Stimulated activated CD4-positive, alpha-beta T cell treated with anti-CD3 and anti-CD28 coated beads, Interleukin-1b, Interleukin-23, amount 100 ng/mL, for 4 hours (primary cell): ENCODE data around the gene DIPK1C.

Source experiments
- DNase-seq, 2 donors: peaks; one replicate each; pipeline ENCODE4 v3.0.0-alpha.2; 2020; ENCODE audit warnings: low read depth in 2 of 2

Gene DIPK1C

DNA sequence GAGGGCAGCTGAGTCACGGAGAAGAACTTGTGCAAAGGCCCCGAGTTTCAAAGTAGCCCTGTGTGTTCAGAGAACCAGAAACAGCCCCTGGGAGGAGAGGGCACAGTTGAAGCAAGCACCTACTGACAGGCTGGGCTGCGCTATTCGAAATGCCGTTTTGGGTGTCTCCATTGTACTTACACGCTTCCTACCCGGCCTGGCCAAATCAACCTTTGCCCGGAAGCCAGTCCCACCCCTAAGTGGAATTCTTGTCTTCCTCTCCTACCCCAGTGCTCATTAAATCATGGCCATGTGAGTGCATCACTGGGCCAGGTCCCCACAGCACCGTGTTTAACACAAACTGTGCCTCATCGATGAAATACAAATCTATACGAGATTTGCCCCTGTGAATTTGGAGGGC, 6.0 kb downstream of the DIPK1C start:
- DNase-seq, result no peak

DNA sequence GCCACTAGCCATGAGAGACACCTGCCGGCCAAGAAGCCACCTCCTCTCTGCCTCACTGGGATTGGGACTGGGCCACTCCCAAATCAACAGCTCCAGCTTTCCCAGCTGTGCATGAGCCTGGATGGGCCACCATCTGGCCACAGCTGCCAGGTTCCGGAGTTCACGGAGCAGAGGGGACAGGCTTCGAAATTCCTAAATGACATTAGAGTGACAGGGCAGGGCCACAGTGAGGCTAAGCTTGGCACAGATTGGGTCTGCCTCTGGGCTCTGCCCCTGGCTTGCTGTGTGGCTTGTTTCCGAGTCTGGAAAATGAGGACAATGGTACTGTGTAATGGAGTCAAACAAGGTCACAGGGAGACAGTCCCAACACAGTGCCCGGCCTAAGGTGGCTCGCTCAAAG, 6.5 kb downstream of the DIPK1C start:
- DNase-seq, result no peak

DNA sequence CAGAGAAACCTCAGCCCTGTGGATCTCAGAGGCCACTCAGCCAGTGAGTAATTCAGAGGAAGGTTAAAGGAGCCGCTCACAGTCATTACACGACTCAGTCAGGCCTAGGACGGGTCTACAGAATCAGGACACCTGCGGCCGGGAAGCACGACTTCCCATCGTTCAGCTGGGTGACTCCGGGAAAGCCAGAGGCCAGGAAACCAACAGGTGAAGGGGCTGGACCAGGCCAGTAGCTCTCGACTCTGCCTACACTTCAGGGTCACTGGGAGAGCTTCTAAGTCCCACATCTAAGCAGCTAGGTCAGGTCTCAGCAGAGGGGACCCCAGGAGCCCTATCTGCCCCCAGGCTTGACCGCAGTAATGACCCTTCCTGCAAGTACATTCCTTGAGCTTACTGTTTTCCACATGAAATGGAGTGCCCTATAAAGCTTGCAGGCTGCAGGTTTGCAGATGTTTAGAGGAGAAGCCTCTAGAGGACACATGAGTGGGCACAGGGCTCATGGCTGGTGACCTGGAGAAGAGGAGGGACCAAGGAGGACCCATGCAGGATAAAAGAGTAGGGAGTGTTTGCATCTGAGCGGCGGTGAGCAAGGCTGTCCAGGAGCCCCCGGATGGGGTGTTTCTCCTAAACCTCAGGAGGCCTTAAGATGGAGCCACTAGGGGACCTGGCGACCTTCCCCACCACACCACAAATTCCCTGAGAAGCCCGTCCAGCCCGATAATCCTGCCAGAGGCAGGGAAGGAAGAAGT, 9.5 kb downstream of the DIPK1C start:
- no peak for DNase-seq

DNA sequence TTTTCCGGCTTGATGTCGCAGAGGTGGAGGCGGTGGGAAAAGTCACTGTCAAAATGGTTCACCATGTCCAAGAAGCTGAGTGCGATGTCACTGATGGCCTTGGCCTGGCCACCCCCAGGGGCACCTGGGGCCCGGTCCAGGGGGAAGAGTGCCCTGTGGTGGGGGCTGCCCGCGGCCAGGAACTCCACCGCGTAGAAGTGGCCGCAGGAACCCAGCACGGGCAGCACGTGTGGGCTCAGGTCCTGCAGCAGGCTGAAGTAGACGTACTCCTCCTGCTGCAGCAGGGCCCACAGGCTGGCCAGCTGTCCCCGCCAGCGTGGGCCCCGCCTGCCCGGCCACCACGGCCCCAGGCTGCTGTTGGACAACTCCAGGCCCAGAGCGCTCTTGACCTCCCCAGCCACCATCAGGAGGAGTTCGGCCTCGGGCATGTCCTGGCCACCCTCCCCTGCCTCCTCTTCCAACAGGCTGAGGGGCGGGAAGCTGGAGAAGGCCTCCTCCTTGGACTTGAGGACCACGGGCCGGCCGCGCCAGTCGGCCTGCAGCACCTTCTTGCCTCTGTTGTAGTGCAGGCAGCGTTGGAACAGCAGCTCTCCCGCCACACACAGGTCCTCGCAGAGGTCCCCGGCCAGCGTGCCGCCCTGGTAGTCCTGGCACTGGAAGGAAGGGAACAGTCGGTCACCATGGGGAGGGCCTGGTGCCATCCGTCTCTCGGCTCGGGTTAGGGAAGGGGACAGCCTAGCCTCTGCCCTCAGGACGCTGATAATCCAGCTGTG, 10.3 kb downstream of the DIPK1C start:
- DNase-seq, result no peak

DNA sequence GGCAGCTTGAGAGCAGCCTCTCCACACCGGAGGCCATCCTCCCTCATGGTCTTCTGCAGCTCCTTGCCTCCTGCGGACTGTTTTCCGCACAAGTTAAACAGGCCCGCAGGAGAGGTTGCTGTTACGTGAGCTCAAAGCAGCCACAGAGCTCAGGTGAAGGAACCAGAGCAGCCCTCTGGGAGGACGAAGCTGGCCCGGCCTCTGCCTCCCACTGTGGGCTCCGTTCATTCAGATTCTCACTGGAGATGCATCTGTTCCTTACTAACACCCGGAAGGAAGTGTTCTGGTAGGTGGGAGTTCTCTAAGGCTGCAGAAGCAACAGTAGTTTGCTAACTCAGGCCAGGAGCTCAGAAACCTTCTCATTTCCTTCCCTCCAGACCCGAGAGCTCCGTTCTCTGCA, 10.9 kb downstream of the DIPK1C start:
- DNase-seq, result no peak

DNA sequence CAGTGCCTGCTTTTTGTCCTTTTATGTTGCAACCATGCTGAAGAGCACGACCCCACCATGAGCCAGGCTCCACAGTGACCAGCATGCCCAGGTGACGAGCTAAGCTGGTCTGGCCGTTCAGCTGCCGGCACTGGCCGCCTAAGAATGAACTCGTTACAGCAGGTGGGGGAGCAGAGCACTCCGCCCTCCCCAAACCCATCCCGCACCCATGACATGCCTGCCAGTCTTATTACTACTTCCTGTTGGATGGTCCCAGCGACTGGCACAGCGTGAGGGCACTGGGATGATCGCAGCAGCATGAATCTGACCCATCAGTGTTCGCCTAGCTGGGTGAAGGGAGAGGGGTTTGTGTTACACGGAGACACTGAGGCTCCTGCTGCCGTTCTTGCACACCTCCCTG, 11.5 kb downstream of the DIPK1C start:
- DNase-seq, result no peak

DNA sequence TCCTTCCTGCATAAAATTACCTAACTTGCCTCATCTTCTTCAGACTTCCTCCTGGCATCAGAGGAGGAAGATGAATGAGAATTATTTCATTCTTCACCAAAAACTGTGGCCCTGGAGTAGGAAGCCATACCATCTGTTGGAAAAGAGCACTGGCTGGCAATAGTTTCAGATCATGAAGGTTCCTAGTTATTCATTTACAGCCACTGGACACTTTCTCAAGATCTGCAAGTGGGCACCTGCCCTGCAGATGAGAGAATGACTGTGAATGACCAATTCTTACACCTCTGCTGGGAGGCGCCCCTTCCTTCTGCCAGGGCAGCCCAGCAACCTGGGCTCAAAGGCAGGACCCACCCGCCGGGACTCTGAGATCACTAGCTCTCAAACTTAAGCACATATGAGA, 13.0 kb downstream of the DIPK1C start:
- no peak for DNase-seq

DNA sequence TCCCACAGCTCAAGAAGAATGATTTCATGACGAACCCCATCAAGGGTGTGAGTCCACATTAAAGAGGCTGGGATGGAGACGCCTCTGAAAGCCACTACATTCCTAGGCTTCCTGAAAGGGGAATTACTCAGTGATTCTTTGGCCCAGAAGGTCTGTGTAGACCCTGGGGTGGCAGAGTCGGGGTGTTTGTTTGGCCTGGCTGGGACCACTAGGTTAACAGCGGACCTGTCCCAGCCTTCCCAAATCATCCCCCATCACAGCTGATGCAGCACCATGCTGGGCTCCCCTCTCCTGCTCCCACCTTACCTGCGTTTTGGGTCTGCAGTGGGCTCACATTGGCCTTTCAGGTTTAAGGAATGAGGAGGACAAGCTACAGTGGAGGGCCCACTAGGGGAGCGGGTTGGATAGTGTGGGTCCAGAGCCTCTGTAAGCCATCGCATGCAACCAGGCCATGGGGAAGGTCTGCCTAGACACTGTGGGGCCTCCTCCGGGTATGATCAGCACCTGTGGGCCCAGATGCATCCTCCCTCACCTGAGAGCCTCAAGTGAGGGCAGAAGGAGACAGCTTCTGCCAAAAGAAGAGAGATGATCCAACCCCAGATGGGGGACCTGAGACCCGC, 16.2 kb downstream of the DIPK1C start:
- no peak for DNase-seq

DNA sequence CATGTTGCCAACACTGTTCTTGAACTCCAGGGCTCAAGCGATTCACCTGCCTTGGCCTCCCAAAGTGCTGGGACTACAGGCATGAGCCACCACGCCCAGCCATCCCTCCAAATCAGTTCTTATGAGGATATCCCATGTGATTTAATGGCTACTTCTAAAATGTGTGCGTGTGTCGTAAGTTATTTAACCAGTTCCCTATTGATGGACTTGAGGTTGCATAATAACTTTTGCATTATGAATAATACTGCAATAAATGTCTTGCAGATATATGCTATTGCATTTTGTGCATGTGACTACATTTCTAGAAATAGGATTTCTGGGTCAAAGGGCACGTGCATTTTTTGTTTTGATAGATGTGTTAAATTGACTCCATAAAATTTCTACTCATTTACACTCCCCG, 19.0 kb downstream of the DIPK1C start:
- DNase-seq, result no peak

DNA sequence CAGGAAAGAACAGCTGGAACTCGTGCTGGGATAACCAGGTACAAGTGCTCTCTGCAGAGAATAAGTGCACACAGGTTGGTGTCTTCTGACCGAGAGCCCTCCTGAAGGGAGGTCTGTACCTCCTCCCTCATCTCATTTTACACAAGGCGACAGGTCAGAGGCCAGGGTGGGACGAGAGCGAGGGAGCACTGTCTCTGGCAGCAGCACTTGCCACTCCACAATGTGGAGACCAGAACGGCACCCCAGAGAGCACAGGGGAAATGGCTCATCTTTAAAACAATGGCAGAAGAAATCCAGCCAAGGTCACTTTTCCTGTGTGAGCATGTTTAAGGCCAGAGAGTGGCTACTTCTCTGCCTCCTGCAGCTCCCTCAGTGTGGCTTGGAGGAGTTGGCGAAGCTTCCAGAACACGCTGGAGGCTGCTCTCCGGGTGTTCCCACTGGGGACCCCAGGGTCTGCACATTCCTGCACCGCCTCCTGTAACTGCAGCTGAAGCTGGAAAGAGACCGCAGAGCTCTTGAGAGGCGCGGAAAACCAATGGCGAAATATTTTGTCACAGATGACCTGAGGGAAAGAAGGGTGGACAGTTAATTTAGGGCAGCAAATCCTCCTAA, 20.8 kb downstream of the DIPK1C start:
- DNase-seq, result no peak

DNA sequence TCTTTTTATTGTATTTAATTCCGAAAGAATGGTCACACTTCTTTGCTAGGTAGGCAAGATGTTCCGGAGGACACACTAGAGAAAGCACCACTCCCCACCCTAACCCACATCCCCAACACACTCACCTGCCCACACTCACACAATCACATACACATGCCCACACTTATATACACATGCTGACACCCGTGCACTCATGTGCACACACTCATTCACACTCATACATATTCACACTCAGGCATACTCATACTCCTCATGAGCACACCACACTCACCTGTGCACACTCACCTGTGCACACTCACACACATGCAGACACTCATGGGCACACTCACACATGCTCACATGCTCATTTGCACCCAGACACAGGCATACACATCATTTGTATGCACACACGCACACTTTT, 21.4 kb downstream of the DIPK1C start:
- DNase-seq, result no peak

DNA sequence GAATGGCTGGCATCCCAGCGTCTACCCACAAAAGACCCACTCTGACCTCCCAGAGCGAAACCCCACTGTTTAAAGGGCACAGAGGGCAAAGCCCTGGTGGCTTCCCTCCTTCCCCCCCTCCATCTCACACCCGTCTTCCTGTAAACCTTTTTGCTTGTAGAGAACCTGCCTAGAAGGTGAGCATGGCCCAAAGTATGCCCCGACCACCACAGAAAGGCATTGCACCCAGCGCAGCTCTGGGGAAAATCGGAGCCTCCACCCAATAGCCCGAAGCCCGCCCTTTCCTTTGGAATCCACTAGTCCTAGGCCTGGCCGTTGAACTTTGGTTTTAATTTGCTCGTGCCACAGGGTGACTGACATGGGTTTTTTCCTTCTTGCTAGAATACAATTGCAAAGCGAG, 22.6 kb downstream of the DIPK1C start:
- no peak for DNase-seq

DNA sequence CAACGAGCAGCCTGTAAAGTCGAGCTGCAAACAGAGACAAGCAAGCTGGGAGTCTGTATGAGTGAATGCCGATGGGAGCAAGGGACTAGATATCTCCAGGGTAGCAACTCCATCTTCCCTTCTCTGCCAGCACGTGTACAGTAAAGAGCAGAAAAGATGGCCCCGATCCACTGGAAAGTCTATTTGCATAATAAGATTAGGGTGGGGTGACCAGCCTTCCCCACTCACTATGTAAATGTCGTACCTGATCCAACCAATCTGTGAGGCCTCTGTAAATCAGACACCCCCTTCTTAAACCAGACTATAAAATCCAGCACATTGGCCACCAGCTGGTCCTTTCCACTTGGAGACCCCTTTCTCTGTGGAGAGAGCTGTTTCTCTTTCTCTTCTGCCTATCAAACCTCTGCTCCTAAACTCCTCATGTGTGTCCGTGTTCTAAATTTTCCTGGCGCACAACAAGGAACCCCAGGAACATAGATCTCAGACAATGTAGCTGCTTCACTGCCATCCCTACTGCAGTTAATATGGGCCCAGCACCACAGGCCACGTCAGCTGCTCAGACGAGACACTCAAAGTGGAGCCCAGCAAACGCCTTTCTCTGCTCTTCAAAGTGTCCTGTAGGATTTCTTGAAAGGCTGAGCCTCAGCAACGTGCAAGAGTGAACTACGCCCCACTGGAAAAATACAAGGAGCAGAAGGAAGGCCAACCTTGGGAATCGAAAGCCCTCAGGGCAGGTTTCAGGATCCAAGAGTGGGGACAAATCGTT, 26.1 kb downstream of the DIPK1C start:
- no peak for DNase-seq

DNA sequence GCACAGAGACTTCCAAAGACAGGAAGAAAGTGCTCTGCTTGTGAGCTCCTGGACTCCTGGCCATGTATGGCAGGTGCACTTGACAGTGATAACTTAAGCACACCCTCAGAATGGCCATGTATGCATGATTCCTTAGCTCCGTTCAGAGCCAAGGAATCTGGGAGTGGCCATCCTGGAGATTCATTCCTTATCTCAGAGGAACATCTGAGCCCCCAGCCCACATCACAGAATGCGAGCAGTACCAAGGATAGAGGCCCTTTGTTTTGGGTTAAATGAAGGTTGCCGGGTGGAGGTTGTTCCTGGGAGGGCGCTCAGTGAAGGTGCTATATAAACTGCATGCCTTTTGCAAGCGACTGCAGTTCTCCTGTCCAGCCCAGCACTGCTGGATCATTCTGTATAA, 26.9 kb downstream of the DIPK1C start:
- DNase-seq, result no peak

DNA sequence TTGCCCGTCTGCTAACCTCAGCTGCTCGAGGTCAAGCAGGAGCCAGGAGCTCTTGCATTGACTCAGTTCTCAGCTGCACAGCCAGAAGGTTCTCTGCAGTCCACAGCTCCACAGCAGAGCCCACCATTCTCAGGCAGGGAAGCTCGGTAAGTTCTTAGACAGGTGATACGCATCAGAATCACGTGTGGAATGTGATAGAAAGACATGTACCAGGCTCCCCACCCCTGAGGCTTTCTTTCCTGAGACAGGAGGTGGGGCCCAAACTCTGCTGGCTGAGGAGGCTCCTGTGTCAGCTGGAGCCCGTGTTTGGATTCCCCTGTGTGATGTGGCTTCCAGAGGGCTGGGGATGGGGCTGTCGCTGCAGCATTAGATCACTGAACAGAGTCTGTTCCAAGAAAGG, 28.0 kb downstream of the DIPK1C start:
- no peak for DNase-seq

DNA sequence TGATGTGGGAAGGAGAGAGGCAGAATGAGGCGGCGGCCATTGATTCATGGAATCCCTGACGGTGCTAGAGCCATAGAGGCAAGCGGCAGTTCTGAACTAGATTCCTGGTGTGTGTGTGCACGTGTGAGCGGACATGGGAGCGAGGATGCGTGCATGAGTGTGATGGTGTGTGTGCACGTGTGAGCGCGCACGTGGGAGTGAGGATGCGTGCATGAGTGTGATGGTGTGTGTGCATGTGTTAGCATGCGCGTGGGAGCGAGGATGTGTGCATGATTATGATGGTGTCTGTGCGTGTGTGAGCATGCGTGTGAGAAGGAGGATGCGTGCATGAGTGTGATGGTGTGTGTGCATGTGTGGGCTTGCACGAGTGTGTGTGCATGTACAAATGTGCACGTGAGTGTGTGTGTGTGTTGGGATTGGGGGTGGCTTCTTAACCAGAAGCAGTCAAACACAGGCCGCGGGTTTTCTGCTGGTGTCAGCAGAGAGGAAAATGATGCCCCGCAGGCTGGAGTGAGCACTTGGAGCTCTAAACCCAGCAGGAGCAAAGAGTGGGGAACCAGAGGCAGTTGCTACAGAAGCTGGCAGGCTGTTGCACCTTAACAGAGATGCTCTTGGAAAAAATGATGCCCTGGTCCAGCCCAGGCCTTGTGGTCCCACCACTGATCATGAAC, 29.5 kb downstream of the DIPK1C start:
- DNase-seq, result no peak

DNA sequence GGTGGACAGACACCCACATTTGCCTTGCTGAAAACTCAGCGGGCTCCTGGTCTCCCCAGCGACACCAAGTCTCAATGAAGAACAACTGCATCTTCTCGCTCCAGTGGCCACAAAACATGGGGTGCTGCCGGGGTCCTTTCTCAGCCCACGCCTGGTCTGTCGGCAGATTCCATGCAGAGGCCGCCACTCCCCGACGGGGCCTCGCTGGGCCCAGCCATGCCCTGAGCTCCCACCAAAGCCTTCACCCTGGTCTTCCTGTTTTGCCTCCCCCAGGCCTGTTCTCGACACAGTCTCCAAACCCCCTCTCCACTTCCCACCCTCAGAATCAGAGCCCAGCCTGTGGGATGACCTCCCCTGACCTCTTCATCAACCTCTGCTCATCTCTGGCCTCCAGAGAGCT, 31.2 kb downstream of the DIPK1C start:
- no peak for DNase-seq

DNA sequence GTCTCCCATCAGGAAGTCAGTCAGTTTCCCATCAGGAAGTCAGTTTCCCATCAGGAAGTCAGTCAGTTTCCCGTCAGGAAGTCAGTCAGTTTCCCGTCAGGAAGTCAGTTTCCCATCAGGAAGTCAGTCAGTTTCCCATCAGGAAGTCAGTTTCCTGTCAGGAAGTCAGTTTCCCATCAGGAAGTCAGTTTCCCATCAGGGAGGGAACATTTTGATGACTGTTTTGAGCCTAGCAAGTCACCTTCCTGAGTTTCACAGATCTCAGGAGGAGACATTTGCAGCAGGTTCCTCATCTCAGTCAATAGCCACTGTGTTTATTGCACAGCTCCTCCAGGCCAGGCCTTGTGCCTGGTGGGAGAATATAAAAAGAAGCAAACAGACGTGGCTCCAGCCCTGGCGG, 31.9 kb downstream of the DIPK1C start:
- DNase-seq, result no peak

DNA sequence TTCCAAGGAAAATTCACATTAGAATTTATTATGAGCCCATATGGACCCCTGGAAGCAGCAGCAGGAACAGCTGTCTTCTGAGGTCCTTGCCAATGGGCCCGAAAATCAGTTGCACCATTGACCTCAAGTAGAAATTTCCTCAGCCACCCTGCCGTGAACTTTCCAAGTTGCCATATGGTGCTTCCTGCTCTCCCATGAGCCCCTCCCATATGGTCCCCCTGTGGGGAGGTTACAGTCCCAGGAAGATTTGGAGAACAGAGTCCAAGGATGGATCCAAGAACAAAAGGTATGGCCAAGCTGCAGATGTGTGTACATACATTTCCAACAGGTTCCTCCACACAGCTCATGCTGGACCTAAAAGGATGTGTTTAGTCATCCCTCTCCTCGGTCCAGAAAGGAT, 34.6 kb downstream of the DIPK1C start:
- no peak for DNase-seq

DNA sequence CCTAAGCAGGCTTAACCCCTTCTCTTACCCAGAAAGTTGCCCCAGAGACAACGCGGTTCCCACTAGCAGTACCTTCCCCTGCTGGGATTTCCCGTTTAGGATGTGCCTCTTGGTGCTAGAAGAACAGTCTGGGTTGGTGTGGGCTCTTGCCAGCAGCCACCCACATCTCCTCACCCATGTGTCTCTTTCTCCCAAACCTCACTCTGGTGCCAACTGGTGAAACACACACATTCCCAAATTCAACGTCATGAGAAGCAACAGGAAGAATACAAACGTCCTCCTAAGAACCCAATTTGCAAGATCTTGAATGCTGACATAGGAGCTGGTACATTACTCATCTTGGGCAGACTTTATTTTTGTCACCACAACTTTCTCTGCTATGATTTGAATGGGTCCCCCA, 36.2 kb downstream of the DIPK1C start:
- DNase-seq, result no peak

DNA sequence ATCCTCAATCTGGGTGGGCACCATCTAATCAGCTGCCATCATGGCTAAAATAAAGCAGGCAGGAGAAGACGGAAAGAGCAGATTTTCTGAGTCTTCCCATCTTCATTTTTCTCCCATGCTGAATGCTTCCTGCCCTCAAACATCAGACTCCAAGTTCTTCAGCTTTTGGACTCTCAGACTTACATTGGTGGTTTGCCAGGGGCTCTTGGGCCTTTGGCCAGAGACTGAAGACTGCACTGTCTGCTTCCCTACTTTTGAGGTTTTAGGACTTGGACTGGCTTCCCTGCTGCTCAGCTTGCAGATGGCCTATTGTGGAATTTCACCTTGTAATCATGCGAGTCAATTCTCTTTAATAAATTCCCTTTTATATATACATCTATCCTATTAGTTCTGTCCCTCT, 36.6 kb downstream of the DIPK1C start:
- no peak for DNase-seq
